Ishikawa (cell line): ENCODE data around the gene YJEFN3.

Source experiments
- CREB1 ChIP-seq: IDR thresholded peaks from 2 replicates; pipeline ENCODE4 v1.6.1; 2012; ENCODE audit warnings: low read depth
- EP300 ChIP-seq: IDR thresholded peaks from 2 replicates; pipeline ENCODE4 v1.6.1; 2012; ENCODE audit warnings: borderline replicate concordance
- FOXM1 ChIP-seq: IDR thresholded peaks from 2 replicates; pipeline ENCODE4 v1.6.1; 2012; ENCODE audit warnings: low read depth, borderline replicate concordance
- NFIC ChIP-seq: IDR thresholded peaks from 2 replicates; pipeline ENCODE4 v1.6.1; 2012
- REST ChIP-seq: IDR thresholded peaks from 2 replicates; pipeline ENCODE4 v1.6.1; 2012; ENCODE audit warnings: low read depth, mild to moderate bottlenecking
- TAF1 ChIP-seq: IDR thresholded peaks from 2 replicates; pipeline ENCODE4 v1.6.1; 2012; ENCODE audit warnings: low read depth, mild to moderate bottlenecking
- TEAD4 ChIP-seq: IDR thresholded peaks from 2 replicates; pipeline ENCODE4 v1.6.1; 2012
- USF1 ChIP-seq: IDR thresholded peaks from 2 replicates; pipeline ENCODE4 v1.6.1; 2012

GRCh38 chr19:19530423-19530804 lies 1.7 kb downstream of the YJEFN3 start:
- no peak for TF ChIP-seq TAF1
- no peak for TF ChIP-seq TEAD4
- no peak for TF ChIP-seq USF1
- TF ChIP-seq EP300 = no peak
- no peak for TF ChIP-seq REST
- TF ChIP-seq NFIC = no peak
- no peak for TF ChIP-seq CREB1
- no peak for TF ChIP-seq FOXM1
